Measurements from ENCODE around the gene OR2A14.
A peak's percentile ranks its signal among the peaks of the same experiment; 100 is the strongest.
"Not testable (repeated sequence)": the region's sequence is repeated elsewhere in the genome, so short reads cannot be mapped to it uniquely, and the experiment has no call there.

Gene OR2A14

DNA sequence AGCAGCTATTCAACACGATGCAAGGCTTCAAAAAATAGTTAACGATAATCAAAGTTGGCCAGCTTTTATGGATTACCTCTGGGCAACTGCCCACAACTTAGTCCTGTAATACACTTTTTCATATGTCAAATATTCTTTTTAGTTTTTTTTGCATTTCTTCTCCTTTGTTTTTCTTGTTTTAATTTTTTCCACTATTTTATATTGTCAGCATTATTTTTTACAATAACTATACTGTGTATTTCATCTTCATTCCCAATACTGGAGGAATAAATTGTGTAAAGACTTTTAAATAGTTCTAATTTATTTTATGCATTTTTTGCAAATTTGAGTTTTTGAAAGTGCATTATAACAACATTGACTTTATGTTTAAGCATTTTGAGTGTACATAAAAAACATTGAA, 41.8 kb downstream of the OR2A14 start:
- no peak for DNase-seq

DNA sequence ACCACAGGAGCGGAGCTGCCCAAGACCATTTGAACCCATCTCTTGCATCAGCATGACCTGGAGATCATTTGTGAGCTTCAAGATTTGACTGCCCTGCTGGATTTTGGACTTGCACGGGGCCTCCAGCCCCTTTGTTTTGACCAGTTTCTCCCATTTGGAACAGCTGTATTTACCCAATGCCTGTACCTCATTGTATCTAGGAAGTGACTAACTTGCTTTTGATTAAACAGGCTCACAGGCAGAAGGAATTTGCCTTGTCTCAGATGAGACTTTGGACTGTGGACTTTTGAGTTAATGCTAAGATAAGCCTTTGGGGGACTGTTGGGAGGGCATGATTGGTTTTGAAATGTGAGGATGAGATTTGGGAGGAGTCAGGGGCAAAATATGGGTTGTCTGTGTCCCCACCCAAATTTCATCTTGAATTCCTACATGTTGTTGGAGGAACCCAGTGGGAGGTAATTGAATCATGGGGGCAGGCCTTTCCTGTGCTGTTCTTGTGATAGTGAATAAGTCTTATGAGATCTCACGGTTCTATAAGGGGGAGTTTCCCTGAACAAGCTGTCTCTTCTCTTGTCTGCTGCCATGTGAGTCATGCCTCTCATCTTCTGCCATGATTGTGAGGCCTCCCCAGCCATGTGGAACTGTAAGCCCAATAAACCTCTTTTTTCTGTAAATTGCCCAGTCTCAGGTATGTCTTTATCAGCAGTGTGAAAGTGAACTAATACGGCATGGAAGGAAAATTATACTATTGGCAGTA, 48.8 kb downstream of the OR2A14 start:
- DNase-seq: not testable (repeated sequence)

DNA sequence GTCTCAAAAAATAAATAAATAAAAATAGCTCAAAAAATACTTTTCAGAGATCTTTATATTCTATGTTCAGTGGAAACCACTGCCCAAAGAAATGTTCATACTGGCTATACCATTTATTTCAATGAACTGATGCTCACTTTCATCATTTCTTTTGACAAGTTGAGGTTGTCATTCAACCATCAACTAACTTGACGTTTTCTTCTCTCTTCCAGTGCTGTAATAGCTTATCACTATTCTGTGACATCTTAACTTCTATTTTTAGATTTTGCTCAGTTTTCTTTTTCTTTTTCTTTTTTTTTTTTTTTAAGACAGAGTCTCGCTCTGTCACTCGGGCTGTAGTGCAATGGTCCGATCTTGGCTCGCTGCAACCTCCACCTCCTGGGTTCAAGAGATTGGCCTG, 51.6 kb downstream of the OR2A14 start:
- no peak for DNase-seq

DNA sequence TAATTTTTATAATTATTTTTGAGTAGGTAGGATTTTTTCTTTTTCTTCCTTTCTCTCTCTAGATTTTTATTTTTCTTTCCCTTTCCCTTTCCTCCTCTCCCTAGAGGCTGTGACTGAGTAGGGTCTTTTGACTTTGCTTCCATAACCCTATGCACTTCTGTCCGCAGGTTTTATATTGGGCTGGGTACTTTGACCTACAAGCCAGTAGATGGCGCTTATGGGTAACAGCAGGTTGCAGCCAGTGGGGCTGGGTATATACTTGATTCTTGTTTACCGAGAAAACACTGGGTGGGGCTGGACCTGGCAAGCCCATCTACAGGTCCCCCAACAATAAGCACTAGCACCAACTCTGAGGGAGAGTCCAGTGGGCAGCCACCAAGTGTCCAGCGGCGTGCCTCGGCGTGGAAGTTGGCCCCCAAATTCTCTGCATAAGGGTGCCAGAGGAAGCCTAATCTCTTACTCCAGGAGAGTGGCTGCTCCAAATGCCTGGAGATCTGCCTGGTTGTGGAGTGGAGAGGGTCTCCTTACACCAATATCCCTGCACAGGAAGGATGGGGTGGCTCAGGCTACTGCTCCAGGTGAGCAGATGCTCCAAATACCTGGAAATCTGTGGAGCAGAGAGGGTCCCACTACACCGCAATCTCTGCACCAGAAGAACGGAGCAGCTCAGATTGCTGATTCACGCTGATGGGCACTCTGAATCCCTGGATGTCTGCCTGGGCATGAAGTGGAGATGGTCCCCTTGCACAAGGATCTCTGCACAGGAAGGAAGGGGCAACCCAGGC, 55.6 kb downstream of the OR2A14 start:
- DNase-seq: peak; percentile 0

DNA sequence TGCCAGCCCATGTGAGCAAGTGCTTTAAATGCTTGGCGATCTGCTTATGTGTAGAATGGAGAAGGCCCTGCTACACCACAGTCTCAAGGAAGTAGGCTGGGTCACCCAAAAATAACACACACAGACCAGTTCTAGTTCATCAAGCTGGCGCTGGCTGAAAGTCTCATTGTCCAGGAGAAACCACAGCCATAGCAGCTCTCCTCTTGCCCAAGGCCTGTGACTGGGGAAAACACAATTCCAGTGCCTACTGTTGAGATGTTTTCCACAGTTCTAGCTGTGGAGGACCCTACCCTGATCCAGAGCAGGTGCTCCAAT, 56.1 kb downstream of the OR2A14 start:
- not testable (repeated sequence) for DNase-seq

Data from COR-L47 (cell line).